Right atrium auricular region (tissue), 2 donors: Measurements from ENCODE around the gene MLN. TPM values are rescaled to one million over a fixed set of nuclear protein-coding genes. Genes with fewer than 3 reads are reported as not detected.

Source experiments
- DNase-seq: peaks from one replicate; pipeline ENCODE4 v3.0.0-alpha.2; 2019; ENCODE audit warnings: low spot score
- H3K27ac ChIP-seq, 2 donors: fragments of 200-600 bp; sonication (generic); 1 replicate in 1 of 2; 2 replicates in 1 of 2; pipeline ENCODE4 v1.5.1; 2016 to 2019
- H3K27me3 ChIP-seq, 2 donors: fragments of 200-600 bp; sonication (generic); one replicate each; pipeline versions ENCODE4 v1.5.1 to v1.6.0; 2017 to 2019
- H3K36me3 ChIP-seq: fragments of 200-600 bp; sonication (generic); one replicate; pipeline ENCODE4 v1.5.1; 2016
- H3K4me1 ChIP-seq, 2 donors: fragments of 200-600 bp; sonication (generic); one replicate each; pipeline versions ENCODE4 v1.5.1 to v1.6.0; 2017 to 2019
- H3K4me3 ChIP-seq, 2 donors: fragments of 200-600 bp; sonication (generic); 1 replicate in 1 of 2; 2 replicates in 1 of 2; pipeline ENCODE4 v1.5.1; 2017 to 2019; ENCODE audit warnings: mild to moderate bottlenecking in 1 of 2, moderate library complexity in 1 of 2
- H3K9me3 ChIP-seq, 2 donors: fragments of 200-600 bp; sonication (generic); one replicate each; pipeline ENCODE4 v1.5.1; 2019
- CTCF ChIP-seq, 2 donors: fragments of 200-600 bp; sonication (generic); IDR thresholded peaks; one replicate each; pipeline ENCODE4 v1.5.1; 2019; ENCODE audit warnings: antibody characterized with exemption in 2 of 2
- total RNA-seq, 2 donors: library from RNA; depleted of rRNA; stranded (reverse); fragments of >200 nt; gene quantifications; one replicate each; pipeline ENCODE4 v1.1.0, GENCODE V29; 2016

Gene MLN
- total RNA-seq, 2 donors from 2014 or later = not detected

DNA sequence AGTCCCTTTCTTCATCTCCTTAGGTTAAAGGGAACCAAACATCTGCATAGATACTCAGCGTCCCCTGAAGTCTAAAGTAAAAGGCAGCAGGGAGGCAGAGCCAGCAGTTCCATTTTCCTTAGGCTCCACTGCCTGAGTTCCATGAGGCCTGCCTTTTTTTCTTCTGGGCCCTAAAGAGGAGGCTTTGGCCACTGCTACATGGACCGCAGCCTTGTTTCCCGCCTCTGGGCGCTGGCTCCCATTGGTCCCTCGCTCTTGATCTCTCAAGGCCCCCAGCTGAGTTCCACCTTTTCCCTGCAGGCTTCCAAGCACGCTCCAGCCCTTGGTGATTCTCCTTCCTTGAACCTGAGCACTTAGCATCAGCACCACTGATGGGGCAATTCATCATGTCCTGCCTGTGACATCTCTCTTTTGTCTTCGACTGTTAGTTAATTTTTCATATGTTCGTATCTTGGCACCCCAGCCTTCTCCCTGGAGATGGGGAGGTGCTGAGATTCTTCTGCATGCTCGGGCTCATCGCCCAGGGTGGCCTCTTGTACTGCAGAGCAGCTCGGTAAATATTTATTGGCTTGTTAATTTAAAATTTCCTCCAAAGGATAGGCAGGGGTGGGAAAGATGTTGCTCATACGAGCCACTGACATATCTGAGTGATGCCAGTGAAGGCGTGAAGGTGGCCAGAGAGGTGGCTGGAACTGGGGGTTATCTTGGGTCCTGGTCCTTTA, 3.4 kb downstream of the MLN start:
- no peak overlapping the region for H3K4me3 ChIP-seq
- DNase-seq = no peak
- no peaks in the 10 kb centered on the region for H3K27me3 ChIP-seq
- H3K4me1 ChIP-seq = no peaks in the 10 kb centered on the region
- H3K36me3 ChIP-seq = no peaks in the 10 kb centered on the region
- no peaks in the 10 kb centered on the region for H3K9me3 ChIP-seq
- TF ChIP-seq CTCF (IDR thresholded peaks at IDR 0.05) = no peak
- no peak overlapping the region for H3K27ac ChIP-seq

DNA sequence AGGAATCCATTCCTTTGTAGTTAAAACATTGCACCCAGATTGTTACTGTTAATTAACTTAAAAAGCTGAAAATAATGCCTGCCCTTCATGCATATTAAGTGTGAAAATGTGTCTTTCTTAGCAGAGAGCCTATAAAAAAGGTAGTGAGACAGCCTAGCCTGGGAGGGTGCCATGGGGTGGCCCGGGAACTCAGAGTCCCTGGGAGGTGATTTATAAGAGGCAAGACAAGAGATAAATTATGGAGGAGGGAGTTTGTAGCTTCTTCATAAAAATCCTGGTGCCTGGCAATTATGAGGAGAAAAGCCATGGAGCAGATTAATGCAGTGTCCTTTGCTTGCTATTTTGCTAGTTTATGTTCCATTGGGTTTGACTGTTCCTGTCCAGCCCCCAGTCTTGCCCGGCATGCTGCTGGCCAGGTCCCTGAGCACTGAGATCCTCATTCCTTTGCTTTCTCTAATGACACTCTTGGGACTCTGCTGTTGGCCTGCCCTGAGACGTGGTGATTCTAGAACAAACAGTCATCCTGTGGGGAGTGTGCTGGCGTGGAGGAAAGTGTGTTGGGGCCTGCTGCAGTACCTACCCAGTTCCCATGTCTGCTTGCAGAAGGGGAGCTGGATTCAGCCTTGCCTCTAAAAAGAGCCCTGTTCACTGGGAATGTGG, 4.2 kb downstream of the MLN start:
- H3K36me3 ChIP-seq = no peaks in the 10 kb centered on the region
- no peak overlapping the region for H3K4me3 ChIP-seq
- H3K4me1 ChIP-seq = no peaks in the 10 kb centered on the region
- no peak for TF ChIP-seq CTCF (IDR thresholded peaks at IDR 0.05)
- no peaks in the 10 kb centered on the region for H3K27me3 ChIP-seq
- DNase-seq = no peak
- no peaks in the 10 kb centered on the region for H3K9me3 ChIP-seq
- H3K27ac ChIP-seq = no peak overlapping the region

DNA sequence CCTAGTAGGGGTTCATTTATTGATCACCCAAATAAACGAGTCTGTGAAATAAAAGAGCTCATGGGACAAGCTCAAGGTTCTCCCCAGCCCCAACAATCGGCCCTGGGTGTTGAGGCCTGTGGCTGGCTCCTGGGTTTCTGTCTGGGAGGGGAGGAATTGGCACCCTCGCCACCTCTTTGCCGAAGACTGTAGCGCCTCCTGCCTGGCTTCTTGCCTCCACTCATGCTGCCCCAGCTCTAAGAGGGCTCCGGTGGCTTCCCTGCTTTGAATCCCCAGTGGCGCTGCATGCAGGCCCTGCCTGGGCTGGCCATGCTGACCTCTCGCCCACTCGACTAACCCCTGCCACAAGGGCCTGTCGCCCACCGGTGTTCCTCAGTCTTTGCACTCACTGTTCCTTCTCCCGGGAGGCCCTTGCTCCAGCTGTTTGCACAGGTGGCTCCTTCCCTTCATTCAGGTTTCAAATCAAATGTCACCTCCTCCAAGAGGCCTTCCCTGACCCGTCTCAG, 5.4 kb downstream of the MLN start:
- H3K36me3 ChIP-seq = no peaks in the 10 kb centered on the region
- no peaks in the 10 kb centered on the region for H3K27me3 ChIP-seq
- DNase-seq = no peak
- no peak overlapping the region for H3K4me3 ChIP-seq
- H3K4me1 ChIP-seq = no peaks in the 10 kb centered on the region
- no peaks in the 10 kb centered on the region for H3K9me3 ChIP-seq
- no peak overlapping the region for H3K27ac ChIP-seq
- TF ChIP-seq CTCF (IDR thresholded peaks at IDR 0.05) = no peak

DNA sequence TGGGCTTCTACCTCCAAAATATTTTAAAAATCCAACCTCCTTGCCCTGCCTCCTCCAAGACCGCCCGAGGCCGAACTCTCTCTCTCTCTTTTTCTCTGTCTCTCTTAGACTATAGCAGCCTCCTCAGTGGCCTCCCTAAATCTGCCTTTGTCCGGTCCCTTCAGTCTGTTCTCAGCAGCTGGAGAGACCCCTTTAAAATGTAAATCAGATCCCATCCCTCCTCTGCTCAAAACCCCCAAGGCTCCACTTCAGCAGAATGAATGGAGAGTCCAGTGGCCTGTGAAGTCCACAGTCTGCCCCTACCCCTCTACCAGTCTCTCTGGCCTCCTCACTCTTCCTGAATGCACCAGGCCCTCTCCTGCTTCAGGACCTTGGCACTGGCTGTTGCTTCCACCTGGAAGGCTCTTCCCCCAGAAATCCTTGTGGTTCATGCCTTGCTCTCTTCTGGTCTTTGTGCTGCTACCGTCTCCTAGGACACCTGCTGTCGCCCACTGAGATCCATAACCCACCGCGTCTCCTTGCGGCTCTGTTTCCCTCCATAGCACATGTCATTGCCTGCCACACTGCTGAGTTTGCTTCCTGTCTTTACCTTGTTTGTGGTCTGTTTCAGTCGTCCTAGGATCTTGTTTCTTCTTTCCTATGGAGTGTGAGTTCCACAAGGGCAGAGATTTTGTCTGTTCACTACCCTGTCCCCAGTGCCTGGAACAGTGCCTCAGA, 6.0 kb downstream of the MLN start:
- Histone ChIP-seq H3K9me3 (no peaks in the 10 kb centered on the region), H3K27me3 (no peaks in the 10 kb centered on the region), H3K4me3 (no peak overlapping the region), H3K36me3 (no peaks in the 10 kb centered on the region), H3K27ac (no peak overlapping the region), H3K4me1 (no peaks in the 10 kb centered on the region)
- no peak for DNase-seq
- no peak for TF ChIP-seq CTCF (IDR thresholded peaks at IDR 0.05)

DNA sequence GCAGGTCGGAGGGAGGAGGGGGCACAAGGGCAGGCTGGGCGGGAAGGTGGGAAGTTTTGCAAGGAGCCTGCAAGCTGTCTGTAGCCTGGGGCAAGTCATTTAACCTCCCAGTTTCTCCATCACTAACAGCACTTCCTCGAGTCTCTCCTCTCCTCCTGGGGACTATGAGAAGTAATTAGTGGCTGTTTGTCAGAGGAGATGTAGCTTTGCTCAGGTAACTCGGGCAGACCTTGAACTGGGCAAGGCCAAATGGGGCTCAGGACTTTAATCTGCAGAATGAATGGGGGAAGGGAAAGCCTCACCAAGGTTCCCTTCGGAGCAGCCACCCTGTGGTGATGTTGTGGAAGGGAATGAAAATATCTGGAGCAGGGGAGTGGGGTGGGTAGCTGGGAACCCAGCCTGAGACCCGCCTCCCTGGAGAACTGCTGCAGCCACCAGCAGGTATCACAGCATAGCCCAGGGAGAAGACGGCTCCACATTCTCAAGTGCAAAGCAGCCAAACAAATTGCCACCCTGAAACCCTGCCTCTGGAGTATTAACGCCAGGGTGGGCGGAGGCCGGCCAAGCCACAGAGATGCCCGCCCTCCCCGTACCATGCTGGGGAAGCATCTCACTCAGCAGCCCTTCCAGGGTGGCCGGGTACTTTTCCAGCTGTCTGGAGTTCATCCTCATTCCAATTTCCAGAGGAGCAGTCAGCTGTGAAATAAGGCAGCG, 8.7 kb downstream of the MLN start:
- Histone ChIP-seq H3K4me1 (no peaks in the 10 kb centered on the region), H3K36me3 (no peaks in the 10 kb centered on the region), H3K4me3 (no peak overlapping the region), H3K9me3 (no peaks in the 10 kb centered on the region), H3K27me3 (no peaks in the 10 kb centered on the region), H3K27ac (no peak overlapping the region)
- no peak for TF ChIP-seq CTCF (IDR thresholded peaks at IDR 0.05)
- no peak for DNase-seq
